GM19099 (cell line): ENCODE data around the gene ABCC9.

ENCODE experiments used
- POLR2A ChIP-seq: IDR thresholded peaks from 3 replicates; pipeline ENCODE4 v1.6.1; 2011; ENCODE audit warnings: low read depth; ENCODE audit not compliant: insufficient read length; ENCODE audit errors: extremely low read depth

Gene ABCC9

DNA sequence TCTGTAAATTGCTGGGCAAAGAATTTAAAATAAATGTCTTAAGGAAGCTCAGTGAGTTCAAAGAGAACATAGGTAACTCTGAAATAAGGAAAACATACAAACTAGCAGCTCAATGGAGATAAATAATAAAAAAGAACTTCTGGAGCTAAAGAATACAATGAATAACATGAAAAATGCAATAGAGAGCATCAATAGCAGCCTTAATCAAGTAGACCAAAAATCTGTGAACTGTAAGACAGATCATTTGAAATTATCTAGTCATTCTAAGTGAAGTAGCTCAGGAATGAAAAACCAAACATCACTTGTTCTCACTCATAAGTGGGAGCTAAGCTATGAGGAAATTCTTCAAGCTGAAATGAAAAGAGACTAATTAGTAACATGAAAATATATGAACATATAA lies 5.8 kb upstream of the ABCC9 start:
- no peak for TF ChIP-seq POLR2A

DNA sequence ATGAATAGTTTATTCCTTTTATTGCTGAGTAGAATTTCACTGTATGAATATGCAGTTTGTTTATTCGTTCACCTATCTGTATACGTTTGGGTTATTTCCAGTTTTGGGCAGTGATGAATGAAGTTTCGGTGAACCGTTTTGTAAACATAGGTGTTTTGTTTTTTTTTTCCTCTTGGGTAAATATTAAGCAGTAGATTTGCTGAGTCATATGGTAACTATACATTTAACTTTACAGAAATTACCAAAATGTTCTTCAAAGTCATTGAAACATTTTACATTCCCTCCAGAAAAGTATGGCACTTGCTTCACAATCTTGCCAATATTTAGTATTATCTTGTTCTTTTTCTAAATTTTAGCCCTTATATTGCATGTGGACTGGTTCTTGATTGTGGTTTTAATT lies 3.8 kb upstream of the ABCC9 start:
- TF ChIP-seq POLR2A, result no peak

DNA sequence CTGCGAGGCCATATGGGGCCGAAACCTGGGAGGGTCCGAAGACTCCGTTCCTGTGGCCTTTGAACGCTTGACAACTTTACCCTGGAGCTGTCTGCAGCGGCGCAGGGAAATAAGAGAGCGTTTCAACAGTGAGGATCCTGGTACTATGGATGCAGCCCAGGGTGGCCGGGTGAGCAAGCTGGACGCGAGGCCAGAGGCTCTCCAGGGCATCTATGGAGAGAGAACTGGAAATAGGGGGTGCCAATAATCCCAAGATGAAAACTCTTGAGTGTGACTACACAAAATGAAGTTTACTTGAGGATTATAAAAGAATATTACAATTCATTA lies 1.1 kb upstream of the ABCC9 start:
- TF ChIP-seq POLR2A, result no peak

DNA sequence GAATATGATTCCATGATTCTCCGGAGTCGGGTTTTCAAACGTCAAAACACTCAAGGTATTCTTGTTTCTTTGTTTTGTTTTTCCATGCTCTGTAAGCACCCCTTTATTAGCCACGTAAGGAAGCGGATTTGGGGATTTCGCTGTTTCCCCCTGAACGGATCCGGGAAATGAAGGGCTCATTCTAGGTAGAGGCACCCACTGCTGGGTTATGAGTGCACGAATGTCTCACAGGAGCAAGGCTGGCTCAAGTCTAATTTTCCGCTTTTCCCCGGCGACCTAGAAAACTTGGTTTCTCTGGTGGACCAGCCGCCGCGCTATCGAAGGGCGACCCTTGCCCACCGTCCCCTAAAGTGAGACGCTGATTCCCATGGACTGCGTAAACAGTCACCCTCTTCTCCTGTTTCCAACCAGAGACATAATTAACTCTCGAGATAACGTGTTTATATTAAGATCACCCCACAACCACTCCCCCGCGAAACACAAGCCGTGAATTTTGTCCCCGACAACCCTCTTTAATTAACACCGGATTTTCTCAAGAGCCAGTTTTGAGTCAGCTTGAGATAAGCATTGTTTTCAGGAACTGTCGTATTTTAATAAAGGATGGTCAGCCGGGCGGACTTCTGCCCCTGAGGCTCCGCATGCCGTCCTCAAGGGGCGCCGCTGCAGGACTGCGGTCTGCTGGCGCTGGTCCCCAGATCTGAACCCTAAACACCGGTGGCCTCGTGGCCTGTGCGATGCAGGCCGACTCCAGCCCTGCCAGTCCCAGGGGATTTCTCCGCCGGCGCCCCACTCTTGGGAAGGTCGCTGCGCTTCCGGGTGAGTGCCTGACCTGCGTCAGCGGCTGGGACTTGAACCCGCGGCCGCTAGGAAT lies 515 bp upstream of the ABCC9 start:
- no peak for TF ChIP-seq POLR2A

- TF ChIP-seq POLR2A, result no peak
Observed at GRCh38 chr12:21939435-21939834, 1.8 kb downstream of the ABCC9 start.

- no peak for TF ChIP-seq POLR2A
Observed at GRCh38 chr12:21938879-21939278, 2.3 kb downstream of the ABCC9 start.

- no peak for TF ChIP-seq POLR2A
Observed at GRCh38 chr12:21934173-21934572, 7.1 kb downstream of the ABCC9 start.

DNA sequence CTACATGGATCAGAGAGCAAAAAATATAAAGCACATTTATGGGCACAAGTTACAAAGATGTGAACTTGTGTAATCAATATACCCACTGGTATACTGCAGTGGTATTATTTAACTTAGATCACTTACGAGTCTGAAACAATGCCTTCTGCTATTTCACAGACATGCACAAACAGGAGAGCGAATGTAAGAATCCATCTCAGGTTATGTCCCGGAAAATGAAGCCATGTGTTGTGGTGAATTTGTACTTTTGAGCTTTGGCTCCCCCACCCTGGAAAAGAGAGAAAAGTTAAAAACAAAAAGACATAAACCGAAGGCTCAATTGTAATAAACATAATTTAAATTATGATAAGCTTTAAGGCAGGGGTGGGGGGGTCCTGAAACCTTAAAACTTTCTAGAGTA lies 7.6 kb downstream of the ABCC9 start:
- TF ChIP-seq POLR2A, result no peak

GRCh38 chr12:21925296-21925913 lies 15.8 kb downstream of the ABCC9 start:
- TF ChIP-seq POLR2A, result no peak

DNA sequence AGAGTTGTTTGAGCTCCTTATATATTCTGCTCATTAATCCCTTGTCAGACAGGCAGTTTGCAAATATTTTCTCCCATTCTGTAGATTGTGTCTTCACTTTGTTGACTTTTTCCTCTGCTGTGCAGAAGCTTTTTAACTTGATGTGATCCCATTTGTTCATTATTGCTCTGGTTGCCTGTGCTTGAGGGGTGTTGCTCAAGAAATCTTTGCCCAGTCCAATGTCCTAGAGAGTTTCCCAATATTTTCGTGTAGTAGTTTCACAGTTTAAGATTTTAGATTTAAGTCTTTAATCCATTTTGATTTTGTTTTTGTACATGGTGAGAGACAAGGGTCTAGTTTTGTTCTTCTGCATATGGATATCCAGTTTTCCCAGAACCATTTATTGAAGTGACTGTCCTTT lies 19.8 kb downstream of the ABCC9 start:
- no peak for TF ChIP-seq POLR2A

DNA sequence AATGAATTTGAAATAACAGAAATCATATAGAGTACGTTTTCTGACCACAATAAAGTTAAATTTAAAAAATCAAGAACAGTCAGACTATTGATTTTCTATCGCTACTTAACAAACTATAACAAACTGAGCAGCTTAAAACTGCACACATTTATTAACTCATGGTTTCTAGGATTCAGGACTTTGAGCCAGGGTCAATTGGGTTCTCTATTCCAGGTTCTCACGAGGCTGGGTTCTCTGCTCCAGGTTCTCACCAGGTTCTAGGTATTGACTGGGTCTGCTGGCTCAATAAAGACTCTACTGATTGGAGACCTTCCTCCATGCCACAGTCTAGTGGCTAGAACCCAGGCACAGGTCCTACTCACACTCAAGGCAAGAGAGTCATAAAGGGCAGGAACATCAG lies 22.8 kb downstream of the ABCC9 start:
- no peak for TF ChIP-seq POLR2A

- TF ChIP-seq POLR2A, result no peak
Observed at GRCh38 chr12:21913823-21914222, 27.4 kb downstream of the ABCC9 start.

GRCh38 chr12:21912318-21912717 lies 28.9 kb downstream of the ABCC9 start:
- no peak for TF ChIP-seq POLR2A

DNA sequence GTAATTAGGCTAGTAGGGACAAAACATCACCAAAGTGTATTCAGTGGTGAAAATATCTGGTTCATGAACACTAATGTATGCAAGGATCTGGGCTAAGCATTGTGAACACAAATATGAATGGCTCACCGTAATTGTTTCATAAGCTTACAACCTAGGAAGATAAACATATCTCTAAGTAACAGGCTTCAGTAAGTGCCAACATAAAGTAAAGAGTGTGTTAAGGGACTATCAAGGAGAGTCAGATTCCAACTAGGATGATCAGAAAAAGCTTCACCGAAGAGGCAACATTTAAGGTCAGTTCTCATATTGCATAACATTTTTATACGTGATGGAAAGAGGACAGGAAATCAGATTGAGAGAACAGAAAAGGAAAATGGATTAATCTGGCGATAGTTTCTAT lies 29.4 kb downstream of the ABCC9 start:
- no peak for TF ChIP-seq POLR2A

DNA sequence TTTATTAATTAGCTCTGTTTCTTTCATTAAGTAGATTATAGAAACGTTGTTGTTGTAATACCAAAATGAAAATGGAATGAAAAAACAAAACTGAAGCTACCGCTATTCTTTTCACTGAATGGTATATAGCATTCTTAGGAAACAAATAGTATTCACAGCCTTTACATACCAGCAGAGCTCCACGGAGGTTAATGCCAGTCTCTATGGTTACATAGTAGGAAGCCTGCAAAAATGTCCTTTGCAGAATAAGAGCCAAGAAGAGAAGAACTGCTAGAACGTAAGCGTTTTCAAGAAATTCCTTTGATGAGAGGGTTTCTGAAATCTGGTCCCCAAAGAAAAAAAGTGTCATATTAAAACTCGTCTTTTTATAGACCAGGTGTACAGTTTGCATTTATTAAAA lies 30.6 kb downstream of the ABCC9 start:
- TF ChIP-seq POLR2A, result no peak
